Neural cell (in vitro differentiated cells): ENCODE results near the gene DTD1. TPM values are rescaled to one million over a fixed set of nuclear protein-coding genes. Genes with fewer than 3 reads are reported as not detected.

Experiments used
- H2AFZ ChIP-seq: fragments of 200-600, 300-800 bp; sonication (generic), shearing (Covaris generic); 2 replicates; pipeline ENCODE4 v1.6.0; 2014; ENCODE audit warnings: low read depth, mild to moderate bottlenecking, antibody characterized with exemption, low read length, moderate library complexity
- H3F3A ChIP-seq: fragments of 200-600 bp; shearing (Covaris generic); 2 replicates; pipeline ENCODE4 v1.6.1; 2016; ENCODE audit warnings: mild to moderate bottlenecking, moderate library complexity, mixed read lengths, antibody characterized with exemption, low read length; ENCODE audit not compliant: insufficient read depth, poor library complexity, severe bottlenecking
- H3K27ac ChIP-seq: fragments of 200-600, 300-800 bp; sonication (generic), shearing (Covaris generic); 2 replicates; pipeline ENCODE4 v1.5.1; 2014; ENCODE audit warnings: mild to moderate bottlenecking, low read length, moderate library complexity
- H3K27me3 ChIP-seq: fragments of 300-800, 200-600 bp; sonication (generic), shearing (Covaris generic); 2 replicates; pipeline ENCODE4 v1.6.0; 2014; ENCODE audit warnings: mild to moderate bottlenecking, low read depth, low read length, moderate library complexity; ENCODE audit not compliant: insufficient read depth
- H3K36me3 ChIP-seq: fragments of 300-800, 200-600 bp; sonication (generic), shearing (Covaris generic); 2 replicates; pipeline ENCODE4 v1.5.1; 2014; ENCODE audit warnings: mild to moderate bottlenecking, antibody characterized with exemption, low read length, moderate library complexity; ENCODE audit not compliant: insufficient read depth
- H3K4me2 ChIP-seq: fragments of 300-800, 200-600 bp; sonication (generic), shearing (Covaris generic); 2 replicates; pipeline ENCODE4 v1.6.0; 2014; ENCODE audit warnings: mild to moderate bottlenecking, low read length
- H3K4me3 ChIP-seq: fragments of 300-800, 200-600 bp; sonication (generic), shearing (Covaris generic); 2 replicates; pipeline ENCODE4 v1.5.1; 2014; ENCODE audit warnings: mild to moderate bottlenecking, low read length, moderate library complexity
- H3K79me2 ChIP-seq: fragments of 200-600 bp; shearing (Covaris generic); replicated peaks from 2 replicates; pipeline ENCODE4 v1.6.0; 2014; ENCODE audit warnings: mild to moderate bottlenecking, low read length, moderate library complexity; ENCODE audit not compliant: insufficient read depth
- H3K9ac ChIP-seq: fragments of 300-800, 200-600 bp; sonication (generic), shearing (Covaris generic); 2 replicates; pipeline ENCODE4 v1.6.1; 2016; ENCODE audit warnings: mild to moderate bottlenecking, low read length, mixed read lengths
- H3K9me2 ChIP-seq: fragments of 200-600 bp; shearing (Covaris generic); 2 replicates; pipeline ENCODE4 v1.6.1; 2016; ENCODE audit warnings: mild to moderate bottlenecking, low read length, mixed read lengths; ENCODE audit not compliant: insufficient read depth
- H3K9me3 ChIP-seq: fragments of 200-600, 300-800 bp; sonication (generic), shearing (Covaris generic); 2 replicates; pipeline ENCODE4 v1.6.1; 2016; ENCODE audit warnings: mild to moderate bottlenecking, mixed run types, low read length, moderate library complexity, mixed read lengths
- H4K20me1 ChIP-seq: fragments of 200-600 bp; shearing (Covaris generic); 2 replicates; pipeline ENCODE4 v1.6.1; 2016; ENCODE audit warnings: mild to moderate bottlenecking, mixed run types; ENCODE audit not compliant: insufficient read depth
- CTCF ChIP-seq: fragments of 450-650 bp; IDR thresholded peaks from 2 replicates; pipeline ENCODE4 v1.5.1; 2014; ENCODE audit warnings: antibody characterized with exemption, mild to moderate bottlenecking, moderate library complexity; ENCODE audit not compliant: poor library complexity, severe bottlenecking
- EP300 ChIP-seq: fragments of 450-650 bp; conservative IDR thresholded peaks from 2 replicates; pipeline ENCODE4 v1.6.1; 2014; ENCODE audit warnings: antibody characterized with exemption, mild to moderate bottlenecking, moderate library complexity; ENCODE audit not compliant: poor library complexity, severe bottlenecking
- EZH2 ChIP-seq: fragments of 200-600, 300-800 bp; shearing (Covaris generic), sonication (generic); IDR thresholded peaks from 2 replicates; pipeline ENCODE4 v1.6.1; 2014; ENCODE audit warnings: antibody characterized with exemption, low read length, borderline replicate concordance, mild to moderate bottlenecking; ENCODE audit not compliant: insufficient read depth, poor library complexity, severe bottlenecking
- MXI1 ChIP-seq: fragments of 450-650 bp; conservative IDR thresholded peaks from 2 replicates; pipeline ENCODE4 v1.6.1; 2014; ENCODE audit warnings: antibody characterized with exemption, mild to moderate bottlenecking; ENCODE audit not compliant: poor library complexity, severe bottlenecking
- POLR2AphosphoS5 ChIP-seq: IDR thresholded peaks from 2 replicates; pipeline ENCODE4 v1.6.1; 2012
- RAD21 ChIP-seq: fragments of 450-650 bp; conservative IDR thresholded peaks from 2 replicates; pipeline ENCODE4 v1.6.1; 2014; ENCODE audit warnings: antibody characterized with exemption, mild to moderate bottlenecking, moderate library complexity
- REST ChIP-seq: IDR thresholded peaks from 2 replicates; pipeline ENCODE4 v1.6.1; 2012; ENCODE audit warnings: borderline replicate concordance
- SMC3 ChIP-seq: fragments of 450-650 bp; conservative IDR thresholded peaks from 2 replicates; pipeline ENCODE4 v1.6.1; 2014; ENCODE audit warnings: antibody characterized with exemption, mild to moderate bottlenecking, moderate library complexity; ENCODE audit not compliant: poor library complexity
- TAF1 ChIP-seq: IDR thresholded peaks from 2 replicates; pipeline ENCODE4 v1.6.1; 2012; ENCODE audit warnings: low read depth
- polyA plus RNA-seq: library from polyadenylated mRNA; depleted of rRNA; stranded (reverse); fragments of >200 nt; gene quantifications from 2 replicates; pipeline ENCODE4 v1.2.3, GENCODE V29; 2014

The DTD1 gene
- polyA plus RNA-seq, 1 donor from 2014 or later = 337 TPM

- no peaks in the 10 kb centered on the region for H3K79me2 ChIP-seq
- TF ChIP-seq EP300 (no peak), SMC3 (no peak), TAF1 (no peak), MXI1 (no peak), POLR2AphosphoS5 (no peak)
- H3K27ac ChIP-seq = no peak overlapping the region
- H3K27me3 ChIP-seq = no peaks in the 10 kb centered on the region
- H3K9ac ChIP-seq = no peak overlapping the region
- no peak overlapping the region for H2AFZ ChIP-seq
- no peak overlapping the region for H3K4me3 ChIP-seq
- no peaks in the 10 kb centered on the region for H3K36me3 ChIP-seq
- H3K4me2 ChIP-seq = no peak overlapping the region
- no peaks in the 10 kb centered on the region for H3K9me3 ChIP-seq
- H3K9me2 ChIP-seq = no peaks in the 10 kb centered on the region
- peaks cover 5% of the 10 kb centered on the region for H3F3A ChIP-seq
- H4K20me1 ChIP-seq = no peaks in the 10 kb centered on the region
Measured at GRCh38 chr20:18676396-18676795, 88.5 kb downstream of the DTD1 start.

GRCh38 chr20:18677126-18677525 lies 89.3 kb downstream of the DTD1 start:
- Histone ChIP-seq H3K27ac (no peak overlapping the region), H3K27me3 (no peaks in the 10 kb centered on the region), H3K4me3 (no peak overlapping the region), H4K20me1 (no peaks in the 10 kb centered on the region), H2AFZ (no peak overlapping the region), H3K9me3 (no peaks in the 10 kb centered on the region), H3K79me2 (no peaks in the 10 kb centered on the region), H3K4me2 (no peak overlapping the region), H3K9ac (no peak overlapping the region), H3K36me3 (no peaks in the 10 kb centered on the region), H3K9me2 (no peaks in the 10 kb centered on the region), H3F3A (peaks cover 5% of the 10 kb centered on the region)
- TF ChIP-seq MXI1 (no peak), CTCF (no peak), EZH2 (no peak), TAF1 (no peak), EP300 (no peak), RAD21 (no peak), REST (no peak), POLR2AphosphoS5 (no peak), SMC3 (no peak)
